GM23338 (cell line): Measurements from ENCODE around the gene CCDC69. TPM values are rescaled to one million over a fixed set of nuclear protein-coding genes. Genes with fewer than 3 reads are reported as not detected.

ENCODE experiments used
- ATAC-seq: fragments of 200-7000 bp; cut with Tn5 transposase; 3 replicates; pipeline ENCODE4 v1.9.1; 2020
- DNase-seq: peaks from one replicate; pipeline ENCODE4 v3.0.0-alpha.2; 2015; ENCODE audit warnings: low spot score
- H2AFZ ChIP-seq: fragments of 200-600 bp; sonication (generic); 2 replicates; pipeline ENCODE4 v1.8.0; 2016; ENCODE audit warnings: antibody characterized with exemption, mild to moderate bottlenecking, moderate library complexity
- H3F3A ChIP-seq: fragments of 200-600 bp; sonication (generic); replicated peaks from 2 replicates; pipeline ENCODE4 v1.8.0; 2017; ENCODE audit warnings: antibody characterized with exemption, mixed run types, low read depth
- H3K27ac ChIP-seq: fragments of 200-600 bp; sonication (generic); 2 replicates; pipeline ENCODE4 v1.6.1; 2016; ENCODE audit warnings: low read depth
- H3K27me3 ChIP-seq: fragments of 200-600 bp; sonication (generic); 2 replicates; pipeline ENCODE4 v1.8.0; 2016; ENCODE audit warnings: mild to moderate bottlenecking, mixed run types, moderate library complexity; ENCODE audit not compliant: insufficient read depth
- H3K36me3 ChIP-seq: fragments of 200-600 bp; sonication (generic); 2 replicates; pipeline ENCODE4 v1.8.0; 2016; ENCODE audit warnings: mild to moderate bottlenecking; ENCODE audit not compliant: insufficient read depth
- H3K4me1 ChIP-seq: fragments of 200-600 bp; sonication (generic); 2 replicates; pipeline ENCODE4 v1.8.0; 2016; ENCODE audit warnings: mild to moderate bottlenecking, moderate library complexity; ENCODE audit not compliant: insufficient read depth
- H3K4me2 ChIP-seq: fragments of 200-600 bp; sonication (generic); 2 replicates; pipeline ENCODE4 v1.7.1; 2017; ENCODE audit warnings: mixed run types
- H3K4me3 ChIP-seq: fragments of 200-600 bp; sonication (generic); 2 replicates; pipeline ENCODE4 v1.6.1; 2016; ENCODE audit warnings: mixed run types
- H3K79me2 ChIP-seq: fragments of 200-600 bp; sonication (generic); replicated peaks from 2 replicates; pipeline ENCODE4 v1.8.0; 2017; ENCODE audit warnings: mild to moderate bottlenecking; ENCODE audit not compliant: insufficient read depth
- H3K9me2 ChIP-seq: fragments of 200-600 bp; sonication (generic); 2 replicates; pipeline ENCODE4 v1.8.0; 2017; ENCODE audit not compliant: insufficient read depth
- H4K20me1 ChIP-seq: fragments of 200-600 bp; sonication (generic); replicated peaks from 2 replicates; pipeline ENCODE4 v1.8.0; 2017; ENCODE audit warnings: mild to moderate bottlenecking; ENCODE audit not compliant: insufficient read depth
- H3K27ac Mint-ChIP-seq: 2 replicates; pipeline ENCODE4 v1.8.0; 2020; ENCODE audit warnings: inconsistent platforms, mild to moderate bottlenecking, moderate library complexity, mixed read lengths
- H3K27me3 Mint-ChIP-seq: 3 replicates; pipeline ENCODE4 v1.8.0; 2022; ENCODE audit warnings: low read depth, mild to moderate bottlenecking, moderate library complexity, mixed read lengths, inconsistent platforms; ENCODE audit not compliant: insufficient read depth, poor library complexity
- H3K36me3 Mint-ChIP-seq: 3 replicates; pipeline ENCODE4 v1.8.0; 2021; ENCODE audit warnings: low read depth, mild to moderate bottlenecking, inconsistent platforms, moderate library complexity, mixed read lengths
- H3K4me1 Mint-ChIP-seq: 3 replicates; pipeline ENCODE4 v1.8.0; 2020; ENCODE audit warnings: mild to moderate bottlenecking, inconsistent platforms, mixed read lengths
- H3K4me3 Mint-ChIP-seq: 3 replicates; pipeline ENCODE4 v1.8.0; 2021; ENCODE audit warnings: moderate library complexity, mild to moderate bottlenecking, inconsistent platforms, mixed read lengths
- H3K9me3 Mint-ChIP-seq: 3 replicates; pipeline ENCODE4 v1.8.0; 2020; ENCODE audit warnings: moderate library complexity, mild to moderate bottlenecking, inconsistent platforms, mixed read lengths
- EZH2 ChIP-seq: fragments of 200-600 bp; sonication (generic); IDR thresholded peaks from one replicate; pipeline ENCODE4 v1.8.0; 2017; ENCODE audit warnings: antibody characterized with exemption, mild to moderate bottlenecking, low read depth; ENCODE audit not compliant: unreplicated experiment
- EZH2phosphoT487 ChIP-seq: fragments of 200-600 bp; sonication (generic); IDR thresholded peaks from one replicate; pipeline ENCODE4 v1.8.1; 2018; ENCODE audit warnings: antibody characterized with exemption; ENCODE audit not compliant: unreplicated experiment
- JUNB ChIP-seq: IDR thresholded peaks from one replicate; pipeline ENCODE4 v1.6.1; 2016; ENCODE audit warnings: antibody characterized with exemption; ENCODE audit not compliant: unreplicated experiment
- NANOG ChIP-seq: IDR thresholded peaks from 2 replicates; pipeline ENCODE4 v1.6.1; 2016; ENCODE audit warnings: antibody characterized with exemption, borderline replicate concordance
- POLR2AphosphoS5 ChIP-seq: IDR thresholded peaks from 2 replicates; pipeline ENCODE4 v1.6.1; 2016; ENCODE audit warnings: antibody characterized with exemption, low read depth
- STAT1 ChIP-seq: IDR thresholded peaks from one replicate; pipeline ENCODE4 v1.6.1; 2016; ENCODE audit warnings: antibody characterized with exemption; ENCODE audit not compliant: unreplicated experiment
- ZNF114 ChIP-seq: fragments of 250-450 bp; sonication (Bioruptor Pico); IDR thresholded peaks from 2 replicates; pipeline ENCODE4 v1.5.0; 2020; ENCODE audit warnings: mild to moderate bottlenecking, moderate library complexity
- ZNF331 ChIP-seq: fragments of 250-450 bp; sonication (Bioruptor Pico); IDR thresholded peaks from 2 replicates; pipeline ENCODE4 v1.5.0; 2020; ENCODE audit warnings: low read depth, mild to moderate bottlenecking, moderate library complexity
- polyA plus RNA-seq: library from polyadenylated mRNA; unstranded; fragments of >200 nt; fragmentation: Nextera tagmentation; extraction: Ambion mirVana; gene quantifications from 2 replicates; pipeline ENCODE4 v1.2.1, GENCODE V29; 2016
- total RNA-seq: library from RNA; depleted of rRNA; stranded (reverse); fragments of >200 nt; shearing (Covaris generic); gene quantifications from 2 replicates; pipeline ENCODE4 v1.2.3, GENCODE V29; 2014
- TF ChIP-seq, protein P1 (sequence below): IDR thresholded peaks from 2 replicates; pipeline ENCODE4 v1.6.1; 2016; ENCODE audit warnings: antibody characterized with exemption
- TF ChIP-seq, protein P2 (sequence below): IDR thresholded peaks from one replicate; pipeline ENCODE4 v1.6.1; 2018; ENCODE audit warnings: antibody characterized with exemption; ENCODE audit not compliant: unreplicated experiment
- TF ChIP-seq, protein P3 (sequence below): fragments of 250-450 bp; sonication (Bioruptor Pico); IDR thresholded peaks from 2 replicates; pipeline ENCODE4 v1.5.0; 2020; ENCODE audit warnings: mild to moderate bottlenecking, moderate library complexity

CCDC69 gene
- total and polyA plus RNA-seq, 2 experiments from 2014 or later = 2.7 to 5.3 TPM

DNA sequence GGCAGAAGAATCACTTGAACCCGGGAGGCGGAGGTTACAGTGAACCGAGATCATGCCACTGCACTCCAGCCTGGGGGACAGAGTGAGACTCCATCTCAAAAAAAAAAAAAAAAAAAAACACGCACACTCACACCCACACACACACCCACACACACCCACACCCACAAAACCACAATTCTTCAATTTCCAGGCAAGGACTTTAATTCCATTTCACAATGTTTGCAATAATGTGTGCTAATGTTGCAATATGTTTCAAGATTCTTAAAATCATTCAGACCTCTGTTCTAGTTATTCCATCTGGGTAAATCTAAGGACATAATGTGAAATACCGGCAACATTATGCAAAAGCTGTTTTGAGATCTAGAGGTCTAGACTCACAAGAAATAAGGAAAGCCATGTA lies 28.3 kb downstream of the CCDC69 start (continued):
- TF ChIP-seq ZNF331 (CRISPR knock-in tag) (no peak), NANOG (no peak), EZH2phosphoT487 (no peak)
- TF ChIP-seq, protein P1, sequence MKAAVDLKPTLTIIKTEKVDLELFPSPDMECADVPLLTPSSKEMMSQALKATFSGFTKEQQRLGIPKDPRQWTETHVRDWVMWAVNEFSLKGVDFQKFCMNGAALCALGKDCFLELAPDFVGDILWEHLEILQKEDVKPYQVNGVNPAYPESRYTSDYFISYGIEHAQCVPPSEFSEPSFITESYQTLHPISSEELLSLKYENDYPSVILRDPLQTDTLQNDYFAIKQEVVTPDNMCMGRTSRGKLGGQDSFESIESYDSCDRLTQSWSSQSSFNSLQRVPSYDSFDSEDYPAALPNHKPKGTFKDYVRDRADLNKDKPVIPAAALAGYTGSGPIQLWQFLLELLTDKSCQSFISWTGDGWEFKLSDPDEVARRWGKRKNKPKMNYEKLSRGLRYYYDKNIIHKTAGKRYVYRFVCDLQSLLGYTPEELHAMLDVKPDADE = no peak

DNA sequence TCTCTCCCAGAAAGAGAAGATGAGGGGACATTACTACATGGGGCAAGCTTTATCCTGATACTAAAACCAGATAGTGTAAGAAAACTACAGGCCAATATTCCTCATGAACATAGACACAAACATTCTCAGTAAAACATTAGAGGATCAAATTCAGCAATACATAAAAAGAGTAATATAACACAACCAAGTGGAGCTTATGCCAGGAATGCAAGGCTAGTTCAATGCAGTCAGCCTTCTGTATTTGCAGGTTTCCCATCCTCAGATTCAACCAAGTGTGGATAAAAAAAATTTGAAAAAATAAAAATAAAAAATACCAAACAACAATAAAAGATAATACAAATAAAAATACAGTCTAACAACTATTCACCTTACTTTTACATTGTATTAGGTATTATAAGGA lies 31.3 kb downstream of the CCDC69 start:
- no peak overlapping the region for H3K4me3 ChIP-seq
- Mint-ChIP-seq H3K9me3 (no peaks in the 10 kb centered on the region), H3K4me1 (peaks cover 7% of the 10 kb centered on the region; the same call in 2 of the 3 replicates), H3K27me3 (no peaks in the 10 kb centered on the region), H3K4me3 (no peak overlapping the region), H3K27ac (no peak overlapping the region), H3K36me3 (no peaks in the 10 kb centered on the region)
- H3K27ac ChIP-seq = no peak overlapping the region
- H3K79me2 ChIP-seq = no peaks in the 10 kb centered on the region
- no peak for DNase-seq
- H3K27me3 ChIP-seq = no peaks in the 10 kb centered on the region
- no peaks in the 10 kb centered on the region for H3F3A ChIP-seq
- no peak for ATAC-seq
- no peaks in the 10 kb centered on the region for H3K36me3 ChIP-seq
- H4K20me1 ChIP-seq = no peaks in the 10 kb centered on the region
- H2AFZ ChIP-seq = no peak overlapping the region
- H3K9me2 ChIP-seq = no peaks in the 10 kb centered on the region
- H3K4me1 ChIP-seq = no peaks in the 10 kb centered on the region; the same call in 1 of the 2 replicates
- no peak overlapping the region for H3K4me2 ChIP-seq
- TF ChIP-seq ZNF114 (CRISPR knock-in tag) (no peak), NANOG (no peak), JUNB (no peak), POLR2AphosphoS5 (no peak), EZH2 (no peak), STAT1 (no peak), EZH2phosphoT487 (no peak), ZNF331 (CRISPR knock-in tag) (no peak)
- TF ChIP-seq, protein P2, sequence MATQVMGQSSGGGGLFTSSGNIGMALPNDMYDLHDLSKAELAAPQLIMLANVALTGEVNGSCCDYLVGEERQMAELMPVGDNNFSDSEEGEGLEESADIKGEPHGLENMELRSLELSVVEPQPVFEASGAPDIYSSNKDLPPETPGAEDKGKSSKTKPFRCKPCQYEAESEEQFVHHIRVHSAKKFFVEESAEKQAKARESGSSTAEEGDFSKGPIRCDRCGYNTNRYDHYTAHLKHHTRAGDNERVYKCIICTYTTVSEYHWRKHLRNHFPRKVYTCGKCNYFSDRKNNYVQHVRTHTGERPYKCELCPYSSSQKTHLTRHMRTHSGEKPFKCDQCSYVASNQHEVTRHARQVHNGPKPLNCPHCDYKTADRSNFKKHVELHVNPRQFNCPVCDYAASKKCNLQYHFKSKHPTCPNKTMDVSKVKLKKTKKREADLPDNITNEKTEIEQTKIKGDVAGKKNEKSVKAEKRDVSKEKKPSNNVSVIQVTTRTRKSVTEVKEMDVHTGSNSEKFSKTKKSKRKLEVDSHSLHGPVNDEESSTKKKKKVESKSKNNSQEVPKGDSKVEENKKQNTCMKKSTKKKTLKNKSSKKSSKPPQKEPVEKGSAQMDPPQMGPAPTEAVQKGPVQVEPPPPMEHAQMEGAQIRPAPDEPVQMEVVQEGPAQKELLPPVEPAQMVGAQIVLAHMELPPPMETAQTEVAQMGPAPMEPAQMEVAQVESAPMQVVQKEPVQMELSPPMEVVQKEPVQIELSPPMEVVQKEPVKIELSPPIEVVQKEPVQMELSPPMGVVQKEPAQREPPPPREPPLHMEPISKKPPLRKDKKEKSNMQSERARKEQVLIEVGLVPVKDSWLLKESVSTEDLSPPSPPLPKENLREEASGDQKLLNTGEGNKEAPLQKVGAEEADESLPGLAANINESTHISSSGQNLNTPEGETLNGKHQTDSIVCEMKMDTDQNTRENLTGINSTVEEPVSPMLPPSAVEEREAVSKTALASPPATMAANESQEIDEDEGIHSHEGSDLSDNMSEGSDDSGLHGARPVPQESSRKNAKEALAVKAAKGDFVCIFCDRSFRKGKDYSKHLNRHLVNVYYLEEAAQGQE = no peak
- TF ChIP-seq, protein P1 = no peak
- TF ChIP-seq, protein P3, sequence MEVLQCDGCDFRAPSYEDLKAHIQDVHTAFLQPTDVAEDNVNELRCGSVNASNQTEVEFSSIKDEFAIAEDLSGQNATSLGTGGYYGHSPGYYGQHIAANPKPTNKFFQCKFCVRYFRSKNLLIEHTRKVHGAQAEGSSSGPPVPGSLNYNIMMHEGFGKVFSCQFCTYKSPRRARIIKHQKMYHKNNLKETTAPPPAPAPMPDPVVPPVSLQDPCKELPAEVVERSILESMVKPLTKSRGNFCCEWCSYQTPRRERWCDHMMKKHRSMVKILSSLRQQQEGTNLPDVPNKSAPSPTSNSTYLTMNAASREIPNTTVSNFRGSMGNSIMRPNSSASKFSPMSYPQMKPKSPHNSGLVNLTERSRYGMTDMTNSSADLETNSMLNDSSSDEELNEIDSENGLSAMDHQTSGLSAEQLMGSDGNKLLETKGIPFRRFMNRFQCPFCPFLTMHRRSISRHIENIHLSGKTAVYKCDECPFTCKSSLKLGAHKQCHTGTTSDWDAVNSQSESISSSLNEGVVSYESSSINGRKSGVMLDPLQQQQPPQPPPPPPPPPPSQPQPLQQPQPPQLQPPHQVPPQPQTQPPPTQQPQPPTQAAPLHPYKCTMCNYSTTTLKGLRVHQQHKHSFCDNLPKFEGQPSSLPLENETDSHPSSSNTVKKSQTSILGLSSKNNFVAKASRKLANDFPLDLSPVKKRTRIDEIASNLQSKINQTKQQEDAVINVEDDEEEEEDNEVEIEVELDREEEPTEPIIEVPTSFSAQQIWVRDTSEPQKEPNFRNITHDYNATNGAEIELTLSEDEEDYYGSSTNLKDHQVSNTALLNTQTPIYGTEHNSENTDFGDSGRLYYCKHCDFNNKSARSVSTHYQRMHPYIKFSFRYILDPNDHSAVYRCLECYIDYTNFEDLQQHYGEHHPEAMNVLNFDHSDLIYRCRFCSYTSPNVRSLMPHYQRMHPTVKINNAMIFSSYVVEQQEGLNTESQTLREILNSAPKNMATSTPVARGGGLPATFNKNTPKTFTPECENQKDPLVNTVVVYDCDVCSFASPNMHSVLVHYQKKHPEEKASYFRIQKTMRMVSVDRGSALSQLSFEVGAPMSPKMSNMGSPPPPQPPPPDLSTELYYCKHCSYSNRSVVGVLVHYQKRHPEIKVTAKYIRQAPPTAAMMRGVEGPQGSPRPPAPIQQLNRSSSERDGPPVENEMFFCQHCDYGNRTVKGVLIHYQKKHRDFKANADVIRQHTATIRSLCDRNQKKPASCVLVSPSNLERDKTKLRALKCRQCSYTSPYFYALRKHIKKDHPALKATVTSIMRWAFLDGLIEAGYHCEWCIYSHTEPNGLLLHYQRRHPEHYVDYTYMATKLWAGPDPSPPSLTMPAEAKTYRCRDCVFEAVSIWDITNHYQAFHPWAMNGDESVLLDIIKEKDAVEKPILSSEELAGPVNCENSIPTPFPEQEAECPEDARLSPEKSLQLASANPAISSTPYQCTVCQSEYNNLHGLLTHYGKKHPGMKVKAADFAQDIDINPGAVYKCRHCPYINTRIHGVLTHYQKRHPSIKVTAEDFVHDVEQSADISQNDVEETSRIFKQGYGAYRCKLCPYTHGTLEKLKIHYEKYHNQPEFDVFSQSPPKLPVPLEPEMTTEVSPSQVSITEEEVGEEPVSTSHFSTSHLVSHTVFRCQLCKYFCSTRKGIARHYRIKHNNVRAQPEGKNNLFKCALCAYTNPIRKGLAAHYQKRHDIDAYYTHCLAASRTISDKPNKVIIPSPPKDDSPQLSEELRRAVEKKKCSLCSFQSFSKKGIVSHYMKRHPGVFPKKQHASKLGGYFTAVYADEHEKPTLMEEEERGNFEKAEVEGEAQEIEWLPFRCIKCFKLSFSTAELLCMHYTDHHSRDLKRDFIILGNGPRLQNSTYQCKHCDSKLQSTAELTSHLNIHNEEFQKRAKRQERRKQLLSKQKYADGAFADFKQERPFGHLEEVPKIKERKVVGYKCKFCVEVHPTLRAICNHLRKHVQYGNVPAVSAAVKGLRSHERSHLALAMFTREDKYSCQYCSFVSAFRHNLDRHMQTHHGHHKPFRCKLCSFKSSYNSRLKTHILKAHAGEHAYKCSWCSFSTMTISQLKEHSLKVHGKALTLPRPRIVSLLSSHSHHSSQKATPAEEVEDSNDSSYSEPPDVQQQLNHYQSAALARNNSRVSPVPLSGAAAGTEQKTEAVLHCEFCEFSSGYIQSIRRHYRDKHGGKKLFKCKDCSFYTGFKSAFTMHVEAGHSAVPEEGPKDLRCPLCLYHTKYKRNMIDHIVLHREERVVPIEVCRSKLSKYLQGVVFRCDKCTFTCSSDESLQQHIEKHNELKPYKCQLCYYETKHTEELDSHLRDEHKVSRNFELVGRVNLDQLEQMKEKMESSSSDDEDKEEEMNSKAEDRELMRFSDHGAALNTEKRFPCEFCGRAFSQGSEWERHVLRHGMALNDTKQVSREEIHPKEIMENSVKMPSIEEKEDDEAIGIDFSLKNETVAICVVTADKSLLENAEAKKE (CRISPR knock-in tag) = no peak
